OCI-LY1 (cell line): ENCODE data around the gene HSPA4.

Source experiments
- H2AFZ ChIP-seq: fragments of 200-600 bp; sonication (generic), shearing (Covaris generic); 2 replicates; pipeline ENCODE4 v1.6.0; 2014; ENCODE audit warnings: antibody characterized with exemption, mild to moderate bottlenecking, low read length
- H3F3A ChIP-seq: fragments of 200-600 bp; sonication (generic), shearing (Covaris generic); 2 replicates; pipeline ENCODE4 v1.6.0; 2014; ENCODE audit warnings: mild to moderate bottlenecking, antibody characterized with exemption, low read length, moderate library complexity; ENCODE audit not compliant: insufficient read depth
- H3K27ac ChIP-seq: fragments of 200-600 bp; sonication (generic); 2 replicates; pipeline ENCODE4 v1.5.1; 2014; ENCODE audit warnings: low read length, mixed run types, mild to moderate bottlenecking, low read depth; ENCODE audit not compliant: poor library complexity, severe bottlenecking
- H3K27me3 ChIP-seq: fragments of 200-600 bp; sonication (generic); 2 replicates; pipeline ENCODE4 v1.6.0; 2014; ENCODE audit warnings: antibody characterized with exemption, mild to moderate bottlenecking, low read length, moderate library complexity; ENCODE audit not compliant: insufficient read depth
- H3K36me3 ChIP-seq: fragments of 200-600 bp; sonication (generic); 2 replicates; pipeline ENCODE4 v1.6.1; 2014; ENCODE audit warnings: mild to moderate bottlenecking, antibody characterized with exemption, low read length, moderate library complexity, mixed read lengths; ENCODE audit not compliant: insufficient read depth
- H3K4me1 ChIP-seq: fragments of 200-600 bp; sonication (generic); 2 replicates; pipeline ENCODE4 v1.5.1; 2014; ENCODE audit warnings: mild to moderate bottlenecking, low read length, moderate library complexity; ENCODE audit not compliant: insufficient read depth, severe bottlenecking
- H3K4me2 ChIP-seq: fragments of 200-600 bp; sonication (generic), shearing (Covaris generic); 2 replicates; pipeline ENCODE4 v1.6.1; 2014; ENCODE audit warnings: low read length
- H3K4me3 ChIP-seq: fragments of 200-600 bp; sonication (generic); 2 replicates; pipeline ENCODE4 v1.5.1; 2014; ENCODE audit warnings: low read length, low read depth, mild to moderate bottlenecking, mixed read lengths; ENCODE audit not compliant: poor library complexity, severe bottlenecking
- H3K79me2 ChIP-seq: fragments of 200-600 bp; shearing (Covaris generic); 2 replicates; pipeline ENCODE4 v1.6.1; 2016; ENCODE audit warnings: mixed run types, low read length, mixed read lengths; ENCODE audit not compliant: insufficient read depth
- H3K9ac ChIP-seq: fragments of 200-600 bp; sonication (generic), shearing (Covaris generic); 2 replicates; pipeline ENCODE4 v1.6.1; 2014; ENCODE audit warnings: mild to moderate bottlenecking, low read length, mixed read lengths
- H3K9me2 ChIP-seq: fragments of 200-600 bp; sonication (generic), shearing (Covaris generic); 2 replicates; pipeline ENCODE4 v1.6.1; 2014; ENCODE audit warnings: low read depth, mild to moderate bottlenecking, low read length, mixed read lengths
- H3K9me3 ChIP-seq: fragments of 200-600 bp; shearing (Covaris generic); 2 replicates; pipeline ENCODE4 v1.6.1; 2014; ENCODE audit warnings: low read length, mixed read lengths
- H4K20me1 ChIP-seq: fragments of 200-600 bp; sonication (generic), shearing (Covaris generic); 2 replicates; pipeline ENCODE4 v1.6.0; 2016; ENCODE audit warnings: mild to moderate bottlenecking, low read length; ENCODE audit not compliant: insufficient read depth
- EZH2 ChIP-seq: fragments of 200-600 bp; sonication (generic), shearing (Covaris generic); IDR thresholded peaks from 2 replicates; pipeline ENCODE4 v1.8.0; 2017; ENCODE audit warnings: borderline replicate concordance, mixed run types, mild to moderate bottlenecking, antibody characterized with exemption, low read length, moderate library complexity, mixed read lengths
- TF ChIP-seq, protein P1 (sequence below): fragments of 200-600 bp; sonication (generic), shearing (Covaris generic); IDR thresholded peaks from 2 replicates; pipeline ENCODE4 v1.5.1; 2017; ENCODE audit warnings: mild to moderate bottlenecking, antibody characterized with exemption, low read length, moderate library complexity, mixed read lengths

The HSPA4 gene

DNA sequence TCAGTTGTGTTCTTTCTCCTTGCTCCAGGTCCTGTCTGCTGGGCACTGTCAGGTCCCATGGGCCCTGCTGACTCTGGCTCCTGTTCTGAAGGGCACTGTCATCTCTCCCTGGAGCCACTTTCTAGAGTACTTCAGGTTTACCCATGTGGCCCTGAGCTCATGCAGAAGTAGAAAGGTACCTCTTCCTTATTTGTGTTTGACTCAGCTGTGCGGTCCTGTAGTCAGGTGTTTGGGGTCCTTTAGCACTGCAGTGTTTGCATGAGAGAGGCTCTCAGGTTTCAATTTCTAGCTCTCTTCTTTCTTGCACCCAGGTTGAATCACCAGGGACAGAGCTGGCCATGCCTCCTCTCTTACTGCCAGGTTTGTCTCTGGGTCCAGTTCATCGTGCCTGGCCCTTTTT, 71.5 kb downstream of the HSPA4 start:
- H3K79me2 ChIP-seq, result no peaks in the 10 kb centered on the region
- H3K4me1 ChIP-seq, result no peaks in the 10 kb centered on the region
- H3K27me3 ChIP-seq, result no peaks in the 10 kb centered on the region
- no peak overlapping the region for H3K9ac ChIP-seq
- H3K4me3 ChIP-seq, result no peak overlapping the region
- H3K9me2 ChIP-seq, result no peaks in the 10 kb centered on the region
- no peak overlapping the region for H2AFZ ChIP-seq
- H3F3A ChIP-seq, result no peaks in the 10 kb centered on the region
- no peak for TF ChIP-seq EZH2
- TF ChIP-seq, protein P1, sequence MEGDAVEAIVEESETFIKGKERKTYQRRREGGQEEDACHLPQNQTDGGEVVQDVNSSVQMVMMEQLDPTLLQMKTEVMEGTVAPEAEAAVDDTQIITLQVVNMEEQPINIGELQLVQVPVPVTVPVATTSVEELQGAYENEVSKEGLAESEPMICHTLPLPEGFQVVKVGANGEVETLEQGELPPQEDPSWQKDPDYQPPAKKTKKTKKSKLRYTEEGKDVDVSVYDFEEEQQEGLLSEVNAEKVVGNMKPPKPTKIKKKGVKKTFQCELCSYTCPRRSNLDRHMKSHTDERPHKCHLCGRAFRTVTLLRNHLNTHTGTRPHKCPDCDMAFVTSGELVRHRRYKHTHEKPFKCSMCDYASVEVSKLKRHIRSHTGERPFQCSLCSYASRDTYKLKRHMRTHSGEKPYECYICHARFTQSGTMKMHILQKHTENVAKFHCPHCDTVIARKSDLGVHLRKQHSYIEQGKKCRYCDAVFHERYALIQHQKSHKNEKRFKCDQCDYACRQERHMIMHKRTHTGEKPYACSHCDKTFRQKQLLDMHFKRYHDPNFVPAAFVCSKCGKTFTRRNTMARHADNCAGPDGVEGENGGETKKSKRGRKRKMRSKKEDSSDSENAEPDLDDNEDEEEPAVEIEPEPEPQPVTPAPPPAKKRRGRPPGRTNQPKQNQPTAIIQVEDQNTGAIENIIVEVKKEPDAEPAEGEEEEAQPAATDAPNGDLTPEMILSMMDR, result no peak
- H3K36me3 ChIP-seq, result no peaks in the 10 kb centered on the region
- no peaks in the 10 kb centered on the region for H3K9me3 ChIP-seq
- H3K4me2 ChIP-seq, result no peak overlapping the region
- H3K27ac ChIP-seq, result no peak overlapping the region
- H4K20me1 ChIP-seq, result no peaks in the 10 kb centered on the region

DNA sequence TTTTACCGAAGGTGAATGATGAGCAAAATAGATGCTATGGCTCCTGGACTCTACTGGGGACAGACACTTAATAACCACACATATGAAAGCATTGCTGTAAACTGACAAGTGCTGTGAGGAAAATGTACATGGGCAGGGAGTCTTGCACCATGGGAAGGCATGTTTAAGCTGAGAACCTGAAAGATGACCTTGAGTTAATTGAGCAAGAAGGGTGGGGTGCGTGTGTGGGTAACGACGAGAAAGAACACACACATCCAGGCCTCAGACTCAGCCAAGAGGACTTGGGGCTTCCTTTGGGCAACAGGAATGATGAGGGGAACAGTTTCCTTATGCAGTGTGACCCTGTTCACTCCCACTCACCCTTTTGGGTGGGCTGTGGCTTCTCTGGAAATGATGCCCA, 73.1 kb downstream of the HSPA4 start:
- Histone ChIP-seq H3K79me2 (no peaks in the 10 kb centered on the region), H3K9me3 (no peaks in the 10 kb centered on the region), H4K20me1 (no peaks in the 10 kb centered on the region), H3K9ac (no peak overlapping the region), H3F3A (no peaks in the 10 kb centered on the region), H3K27me3 (no peaks in the 10 kb centered on the region), H3K4me1 (no peaks in the 10 kb centered on the region), H3K27ac (no peak overlapping the region), H3K4me2 (no peak overlapping the region), H3K4me3 (no peak overlapping the region), H3K9me2 (no peaks in the 10 kb centered on the region), H3K36me3 (no peaks in the 10 kb centered on the region), H2AFZ (no peak overlapping the region)
- TF ChIP-seq, protein P1, result no peak
- no peak for TF ChIP-seq EZH2

DNA sequence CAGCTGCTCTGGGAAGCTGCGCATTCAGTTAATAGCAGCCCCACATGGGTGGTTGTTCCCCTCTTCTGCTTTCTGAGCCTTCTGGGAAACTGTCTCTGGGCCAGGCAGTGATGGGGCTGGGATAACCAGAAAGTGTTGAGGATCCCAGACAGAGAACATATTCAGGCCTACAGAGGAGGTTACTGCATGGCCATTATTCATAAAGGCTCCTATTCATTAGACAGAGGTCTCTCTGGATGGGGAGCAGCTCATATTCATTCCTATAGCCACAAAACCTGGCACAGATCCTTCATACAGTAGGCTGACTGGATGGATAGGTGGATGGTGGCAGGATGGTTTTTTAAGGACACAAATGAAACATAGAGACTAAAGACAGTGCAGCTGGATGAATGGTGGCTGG, 76.3 kb downstream of the HSPA4 start:
- no peaks in the 10 kb centered on the region for H3K9me3 ChIP-seq
- H3K27ac ChIP-seq, result no peak overlapping the region
- H3K4me3 ChIP-seq, result no peak overlapping the region
- no peak overlapping the region for H2AFZ ChIP-seq
- no peaks in the 10 kb centered on the region for H4K20me1 ChIP-seq
- no peaks in the 10 kb centered on the region for H3K79me2 ChIP-seq
- H3F3A ChIP-seq, result no peaks in the 10 kb centered on the region
- no peak overlapping the region for H3K4me2 ChIP-seq
- no peak overlapping the region for H3K9ac ChIP-seq
- H3K9me2 ChIP-seq, result no peaks in the 10 kb centered on the region
- H3K4me1 ChIP-seq, result no peaks in the 10 kb centered on the region
- TF ChIP-seq, protein P1, result no peak
- TF ChIP-seq EZH2, result no peak
- H3K36me3 ChIP-seq, result no peaks in the 10 kb centered on the region
- no peaks in the 10 kb centered on the region; the same call in 1 of the 2 replicates for H3K27me3 ChIP-seq
